HepG2 (cell line): ENCODE results near the gene NFIC. TPM values are rescaled to one million over a fixed set of nuclear protein-coding genes. Genes with fewer than 3 reads are reported as not detected.

Experiments used
- GATA4 ChIP-seq: sonication (generic); IDR thresholded peaks from 2 replicates; pipeline ENCODE4 v1.6.1; 2016; ENCODE audit warnings: antibody characterized with exemption, low read depth, borderline replicate concordance
- GTF2F1 ChIP-seq: fragments of 150-350 bp; IDR thresholded peaks from 2 replicates; pipeline ENCODE4 v1.6.1; 2014; ENCODE audit warnings: low read length
- KLF16 ChIP-seq, 2 experiments: sonication (generic) in 1 of 2; formaldehyde crosslinking in 1 of 2; IDR thresholded peaks; 2 replicates each; pipeline versions ENCODE4 v1.6.1 to v1.8.0; 2016 to 2023; ENCODE audit warnings: missing genetic modification reagents in 2 of 2, missing compliant biosample characterization in 1 of 2
- NBN ChIP-seq: fragments of 450-650 bp; conservative IDR thresholded peaks from 2 replicates; pipeline ENCODE4 v1.6.1; 2017
- NFKB2 ChIP-seq: sonication (generic); formaldehyde crosslinking; IDR thresholded peaks from 2 replicates; pipeline ENCODE4 v1.4.0; 2020; ENCODE audit warnings: missing genetic modification reagents, borderline replicate concordance
- NFRKB ChIP-seq: fragments of 450-650 bp; IDR thresholded peaks from 2 replicates; pipeline ENCODE4 v1.6.1; 2017
- NR2F2 ChIP-seq: IDR thresholded peaks from 2 replicates; pipeline ENCODE4 v1.6.1; 2012; ENCODE audit warnings: low read depth, inconsistent platforms, borderline replicate concordance
- PRDM10 ChIP-seq: sonication (generic); formaldehyde crosslinking; IDR thresholded peaks from 2 replicates; pipeline ENCODE4 v1.4.0; 2020; ENCODE audit warnings: low read depth, missing genetic modification reagents
- RELA ChIP-seq: sonication (generic); formaldehyde crosslinking; IDR thresholded peaks from 2 replicates; pipeline ENCODE4 v1.4.0; 2020; ENCODE audit warnings: missing genetic modification reagents
- SP4 ChIP-seq: sonication (generic); formaldehyde crosslinking; IDR thresholded peaks from 2 replicates; pipeline ENCODE4 v1.8.1; 2023; ENCODE audit warnings: mild to moderate bottlenecking, missing genetic modification reagents
- SUZ12 ChIP-seq: fragments of 150-350 bp; IDR thresholded peaks from 2 replicates; pipeline ENCODE4 v1.6.1; 2014; ENCODE audit warnings: low read depth, low read length
- ZBTB43 ChIP-seq: sonication (generic); formaldehyde crosslinking; conservative IDR thresholded peaks from 2 replicates; pipeline ENCODE4 v1.4.0; 2020; ENCODE audit warnings: missing genetic modification reagents
- ZFP36L2 ChIP-seq: sonication (generic); formaldehyde crosslinking; IDR thresholded peaks from 2 replicates; pipeline ENCODE4 v1.4.0; 2020; ENCODE audit warnings: missing genetic modification reagents
- ZIK1 ChIP-seq: sonication (generic); formaldehyde crosslinking; IDR thresholded peaks from 2 replicates; pipeline ENCODE4 v1.5.0; 2020; ENCODE audit warnings: mild to moderate bottlenecking, low read depth, missing genetic modification reagents, borderline replicate concordance
- ZKSCAN1 ChIP-seq: fragments of 150-350 bp; IDR thresholded peaks from 2 replicates; pipeline ENCODE4 v1.6.1; 2014; ENCODE audit warnings: low read length
- ZMYM4 ChIP-seq: sonication (generic); formaldehyde crosslinking; IDR thresholded peaks from 2 replicates; pipeline ENCODE4 v1.8.1; 2023; ENCODE audit warnings: mild to moderate bottlenecking, missing genetic modification reagents
- ZNF317 ChIP-seq: sonication (generic); formaldehyde crosslinking; IDR thresholded peaks from 2 replicates; pipeline ENCODE4 v1.5.0; 2020; ENCODE audit warnings: mild to moderate bottlenecking, missing genetic modification reagents
- ZNF670 ChIP-seq: sonication (generic); formaldehyde crosslinking; IDR thresholded peaks from 2 replicates; pipeline ENCODE4 v1.8.0; 2022; ENCODE audit warnings: mild to moderate bottlenecking, missing genetic modification reagents, borderline replicate concordance
- ZNF841 ChIP-seq: sonication (generic); formaldehyde crosslinking; IDR thresholded peaks from 2 replicates; pipeline ENCODE4 v1.8.1; 2023; ENCODE audit warnings: missing genetic modification reagents, borderline replicate concordance
- polyA plus RNA-seq, 8 experiments: library from polyadenylated mRNA; depleted of rRNA in 3 of 8; stranded (reverse) in 7 of 8; unstranded in 1 of 8; fragments of >200 nt; fragmentation: Illumina TruSeq in 4 of 8; extraction: Trizol in 4 of 8; gene quantifications; 2 replicates each; pipeline versions ENCODE4 v1.2.1 to v1.2.3, GENCODE V29; 2011 to 2016; ENCODE audit warnings: low read depth in 4 of 8, missing spikeins in 1 of 8, mixed read lengths in 1 of 8; ENCODE audit not compliant: insufficient read depth in 1 of 8
- total RNA-seq, 5 experiments: library from RNA; depleted of rRNA; stranded (reverse); fragments of >200 nt; fragmentation: Illumina TruSeq; extraction: Trizol; gene quantifications; 2 replicates each; pipeline ENCODE4 v1.2.3, GENCODE V29; 2016; ENCODE audit warnings: low read depth in 1 of 5
- TF ChIP-seq, protein P1 (sequence below): sonication (generic); formaldehyde crosslinking; IDR thresholded peaks from 2 replicates; pipeline ENCODE4 v1.4.0; 2020; ENCODE audit warnings: missing genetic modification reagents
- TF ChIP-seq, protein P2 (sequence below): sonication (generic); formaldehyde crosslinking; IDR thresholded peaks from 2 replicates; pipeline ENCODE4 v1.8.1; 2023; ENCODE audit warnings: mild to moderate bottlenecking, inconsistent platforms, moderate library complexity, missing genetic modification reagents, borderline replicate concordance

NFIC gene
- total and polyA plus RNA-seq, 2 of the 13 experiments (the other 11 are each of a cell fraction or from before 2014, with no cell fraction given) = 1.3 to 2.5 TPM

DNA sequence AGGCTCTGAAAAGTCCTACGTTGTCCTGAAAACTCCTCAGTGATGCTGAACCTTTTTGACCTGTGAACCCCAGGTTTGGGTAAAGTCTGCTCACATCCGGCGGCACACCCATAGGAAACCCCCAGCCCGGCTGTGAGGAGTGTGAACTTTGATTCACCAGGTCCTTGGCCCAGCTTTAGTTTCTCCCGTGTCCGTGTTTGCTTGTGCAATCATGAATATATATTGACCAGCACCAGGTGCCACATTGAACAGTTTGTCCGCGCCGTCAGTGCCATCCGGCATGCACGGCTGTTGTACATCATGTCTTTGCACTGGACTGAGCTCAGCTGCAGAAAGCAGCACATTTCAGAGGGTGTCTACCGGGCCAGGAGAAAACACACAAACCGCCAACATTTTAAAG lies 45.3 kb downstream of the NFIC start (continued):
- TF ChIP-seq, protein P1, sequence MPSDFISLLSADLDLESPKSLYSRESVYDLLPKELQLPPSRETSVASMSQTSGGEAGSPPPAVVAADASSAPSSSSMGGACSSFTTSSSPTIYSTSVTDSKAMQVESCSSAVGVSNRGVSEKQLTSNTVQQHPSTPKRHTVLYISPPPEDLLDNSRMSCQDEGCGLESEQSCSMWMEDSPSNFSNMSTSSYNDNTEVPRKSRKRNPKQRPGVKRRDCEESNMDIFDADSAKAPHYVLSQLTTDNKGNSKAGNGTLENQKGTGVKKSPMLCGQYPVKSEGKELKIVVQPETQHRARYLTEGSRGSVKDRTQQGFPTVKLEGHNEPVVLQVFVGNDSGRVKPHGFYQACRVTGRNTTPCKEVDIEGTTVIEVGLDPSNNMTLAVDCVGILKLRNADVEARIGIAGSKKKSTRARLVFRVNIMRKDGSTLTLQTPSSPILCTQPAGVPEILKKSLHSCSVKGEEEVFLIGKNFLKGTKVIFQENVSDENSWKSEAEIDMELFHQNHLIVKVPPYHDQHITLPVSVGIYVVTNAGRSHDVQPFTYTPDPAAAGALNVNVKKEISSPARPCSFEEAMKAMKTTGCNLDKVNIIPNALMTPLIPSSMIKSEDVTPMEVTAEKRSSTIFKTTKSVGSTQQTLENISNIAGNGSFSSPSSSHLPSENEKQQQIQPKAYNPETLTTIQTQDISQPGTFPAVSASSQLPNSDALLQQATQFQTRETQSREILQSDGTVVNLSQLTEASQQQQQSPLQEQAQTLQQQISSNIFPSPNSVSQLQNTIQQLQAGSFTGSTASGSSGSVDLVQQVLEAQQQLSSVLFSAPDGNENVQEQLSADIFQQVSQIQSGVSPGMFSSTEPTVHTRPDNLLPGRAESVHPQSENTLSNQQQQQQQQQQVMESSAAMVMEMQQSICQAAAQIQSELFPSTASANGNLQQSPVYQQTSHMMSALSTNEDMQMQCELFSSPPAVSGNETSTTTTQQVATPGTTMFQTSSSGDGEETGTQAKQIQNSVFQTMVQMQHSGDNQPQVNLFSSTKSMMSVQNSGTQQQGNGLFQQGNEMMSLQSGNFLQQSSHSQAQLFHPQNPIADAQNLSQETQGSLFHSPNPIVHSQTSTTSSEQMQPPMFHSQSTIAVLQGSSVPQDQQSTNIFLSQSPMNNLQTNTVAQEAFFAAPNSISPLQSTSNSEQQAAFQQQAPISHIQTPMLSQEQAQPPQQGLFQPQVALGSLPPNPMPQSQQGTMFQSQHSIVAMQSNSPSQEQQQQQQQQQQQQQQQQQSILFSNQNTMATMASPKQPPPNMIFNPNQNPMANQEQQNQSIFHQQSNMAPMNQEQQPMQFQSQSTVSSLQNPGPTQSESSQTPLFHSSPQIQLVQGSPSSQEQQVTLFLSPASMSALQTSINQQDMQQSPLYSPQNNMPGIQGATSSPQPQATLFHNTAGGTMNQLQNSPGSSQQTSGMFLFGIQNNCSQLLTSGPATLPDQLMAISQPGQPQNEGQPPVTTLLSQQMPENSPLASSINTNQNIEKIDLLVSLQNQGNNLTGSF (CRISPR knock-in tag) = no peak
- no peak for TF ChIP-seq NFRKB
- TF ChIP-seq ZKSCAN1 = no peak
- TF ChIP-seq GTF2F1 = no peak
- TF ChIP-seq KLF16 (CRISPR knock-in tag; IDR thresholded peaks at IDR 0.05) = no peak
- TF ChIP-seq GATA4 = no peak
- TF ChIP-seq ZNF841 = no peak
- TF ChIP-seq ZFP36L2 (CRISPR knock-in tag) = no peak
- TF ChIP-seq SP4 (CRISPR knock-in tag) = 0 out of 2 replicates have a peak, but pooled peaks have one; percentile 25
- no peak for TF ChIP-seq ZIK1 (CRISPR knock-in tag)
- no peak for TF ChIP-seq ZMYM4 (CRISPR knock-in tag)
- TF ChIP-seq ZNF317 (CRISPR knock-in tag) = peak; percentile 33; the same call in 1 of the 2 replicates
- TF ChIP-seq, protein P2, sequence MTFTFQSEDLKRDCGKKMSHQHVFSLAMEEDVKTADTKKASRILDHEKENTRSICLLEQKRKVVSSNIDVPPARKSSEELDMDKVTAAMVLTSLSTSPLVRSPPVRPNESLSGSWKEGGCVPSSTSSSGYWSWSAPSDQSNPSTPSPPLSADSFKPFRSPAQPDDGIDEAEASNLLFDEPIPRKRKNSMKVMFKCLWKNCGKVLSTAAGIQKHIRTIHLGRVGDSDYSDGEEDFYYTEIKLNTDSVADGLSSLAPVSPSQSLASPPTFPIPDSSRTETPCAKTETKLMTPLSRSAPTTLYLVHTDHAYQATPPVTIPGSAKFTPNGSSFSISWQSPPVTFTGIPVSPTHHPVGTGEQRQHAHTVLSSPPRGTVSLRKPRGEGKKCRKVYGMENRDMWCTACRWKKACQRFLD (CRISPR knock-in tag) = no peak
- no peak for TF ChIP-seq SUZ12
- peak; percentile 89 for TF ChIP-seq ZBTB43 (CRISPR knock-in tag)
- TF ChIP-seq NFKB2 (CRISPR knock-in tag) = no peak
- no peak for TF ChIP-seq NBN
- TF ChIP-seq NR2F2 = peak; percentile 68; the same call in 1 of the 2 replicates
- TF ChIP-seq RELA (CRISPR knock-in tag) = no peak
- no peak for TF ChIP-seq PRDM10 (CRISPR knock-in tag)
- TF ChIP-seq ZNF670 (CRISPR knock-in tag) = no peak
